Left colon (tissue), 2 donors: ENCODE data around the gene FDX1. TPM values are rescaled to one million over a fixed set of nuclear protein-coding genes. Genes with fewer than 3 reads are reported as not detected.

Experiments used
- ATAC-seq: fragments of 200-7000 bp; cut with Tn5 transposase; one replicate; pipeline ENCODE4 v1.9.1; 2020; ENCODE audit warnings: mild to moderate bottlenecking, moderate library complexity
- DNase-seq, 2 donors: peaks; one replicate each; pipeline ENCODE4 v3.0.0-alpha.2; 2020
- intact Hi-C, 2 donors: fragments of 100-400 bp; cut with DNase I in 1 of 2; cut with micrococcal nuclease in 1 of 2; formaldehyde crosslinking; loops; one replicate each; pipeline versions ENCODE4 v1.11.2 to v1.14.0; 2022; cut with DNase I, micrococcal nuclease
- total RNA-seq, 2 donors: library from RNA; stranded (reverse); fragmentation: NEBNext Ultra II Directional; extraction: Animal tissue kit (Norgen Biotek cat#: 25700); gene quantifications; one replicate each; pipeline ENCODE4 v1.2.1, GENCODE V29; 2021
- donor health status: DM: no; HTN: no; CAD: no.
- donor health status: DM: yes; HTN: yes; CAD: no.

Gene FDX1
- total RNA-seq, 2 donors from 2014 or later = 22.6 to 24.0 TPM

GRCh38 chr11:110452720-110453119, 23.0 kb downstream of the FDX1 start:
- intact Hi-C loops = no loop called here
- ATAC-seq (no peak), DNase-seq (no peak)

- ATAC-seq (no peak), DNase-seq (no peak)
- intact Hi-C loops = no loop called here
Measured at GRCh38 chr11:110453684-110454354, 24.1 kb downstream of the FDX1 start.

GRCh38 chr11:110454609-110455008, 24.9 kb downstream of the FDX1 start:
- no peak for ATAC-seq
- no peak for DNase-seq
- intact Hi-C loops = no loop called here

- ATAC-seq (no peak), DNase-seq (no peak)
- intact Hi-C loops = no loop called here
Measured at GRCh38 chr11:110455718-110456117, 26.0 kb downstream of the FDX1 start.

- DNase-seq (peak; percentile 32 to 63), ATAC-seq (peak; percentile 90)
- intact Hi-C loops = loop anchor here in 1 of 2 donors (10.0 kb wide), 1 partner anchor 772 kb away; no protein-coding TSS in a partner anchor
Measured at GRCh38 chr11:110463153-110463552, 33.4 kb downstream of the FDX1 start.

GRCh38 chr11:110465231-110465630, 35.5 kb downstream of the FDX1 start:
- ATAC-seq = no peak
- intact Hi-C loops = loop anchor here in 1 of 2 donors (10.0 kb wide), 1 partner anchor 770 kb away; no protein-coding TSS in a partner anchor
- DNase-seq = no peak

- ATAC-seq (no peak), DNase-seq (no peak)
- intact Hi-C loops = loop anchor here in 1 of 2 donors (10.0 kb wide), 1 partner anchor 767 kb away; no protein-coding TSS in a partner anchor
Measured at GRCh38 chr11:110467556-110467955, 37.8 kb downstream of the FDX1 start.

GRCh38 chr11:110468121-110468520, 38.4 kb downstream of the FDX1 start:
- intact Hi-C loops = loop anchor here in 1 of 2 donors (10.0 kb wide), 1 partner anchor 767 kb away; no protein-coding TSS in a partner anchor
- DNase-seq = no peak
- ATAC-seq = no peak

GRCh38 chr11:110469127-110469526, 39.4 kb downstream of the FDX1 start:
- intact Hi-C loops = loop anchor here in 1 of 2 donors (10.0 kb wide), 1 partner anchor 766 kb away; no protein-coding TSS in a partner anchor
- DNase-seq (no peak), ATAC-seq (no peak)

GRCh38 chr11:110470716-110471115, 41.0 kb downstream of the FDX1 start:
- ATAC-seq (no peak), DNase-seq (no peak)
- intact Hi-C loops = no loop called here

GRCh38 chr11:110471371-110471770, 41.6 kb downstream of the FDX1 start:
- DNase-seq (no peak), ATAC-seq (no peak)
- intact Hi-C loops = no loop called here

- ATAC-seq = no peak
- no peak for DNase-seq
- intact Hi-C loops = no loop called here
Measured at GRCh38 chr11:110472858-110473257, 43.1 kb downstream of the FDX1 start.

GRCh38 chr11:110473706-110474105, 44.0 kb downstream of the FDX1 start:
- ATAC-seq (no peak), DNase-seq (no peak)
- intact Hi-C loops = no loop called here

GRCh38 chr11:110474578-110474977, 44.8 kb downstream of the FDX1 start:
- no peak for DNase-seq
- peak; percentile 10 for ATAC-seq
- intact Hi-C loops = no loop called here

GRCh38 chr11:110475671-110476070, 45.9 kb downstream of the FDX1 start:
- ATAC-seq (no peak), DNase-seq (no peak)
- intact Hi-C loops = no loop called here

- no peak for ATAC-seq
- intact Hi-C loops = no loop called here
- DNase-seq = no peak
Measured at GRCh38 chr11:110478410-110478809, 48.7 kb downstream of the FDX1 start.

GRCh38 chr11:110479108-110480101, 49.7 kb downstream of the FDX1 start:
- DNase-seq (no peak), ATAC-seq (no peak)
- intact Hi-C loops = no loop called here

- intact Hi-C loops = no loop called here
- ATAC-seq = no peak
Measured at GRCh38 chr11:110481523-110481922, 51.8 kb downstream of the FDX1 start.

GRCh38 chr11:110486156-110486555, 56.4 kb downstream of the FDX1 start:
- ATAC-seq = no peak
- no peak for DNase-seq
- intact Hi-C loops = no loop called here

More at GRCh38 chr11:110481523-110481922, 51.8 kb downstream of the FDX1 start:
- no peak for DNase-seq

GRCh38 chr11:110488446-110488845, 58.7 kb downstream of the FDX1 start:
- no peak for DNase-seq
- ATAC-seq = no peak
- intact Hi-C loops = no loop called here
